HG02642 (cell line): ENCODE results near the gene SPIRE2.
"Not testable (repeated sequence)": the region's sequence is repeated elsewhere in the genome, so short reads cannot be mapped to it uniquely, and the experiment has no call there.

Source experiments
- ATAC-seq: cut with Tn5 transposase; IDR thresholded peaks from one replicate; pipeline ENCODE4 v1.9.1; 2021; ENCODE audit warnings: mild to moderate bottlenecking; ENCODE audit not compliant: unreplicated experiment, poor library complexity

SPIRE2 gene

GRCh38 chr16:89833664-89834363, 5.5 kb downstream of the SPIRE2 start:
- not testable (repeated sequence) for ATAC-seq

GRCh38 chr16:89834813-89835363, 6.6 kb downstream of the SPIRE2 start:
- ATAC-seq, result not testable (repeated sequence)

GRCh38 chr16:89836484-89836883, 8.2 kb downstream of the SPIRE2 start:
- not testable (repeated sequence) for ATAC-seq

- no peak for ATAC-seq
These were observed 8.8 kb downstream of the SPIRE2 start for GRCh38 chr16:89837014-89837546.

- no peak for ATAC-seq
These were observed 13.0 kb downstream of the SPIRE2 start for GRCh38 chr16:89841275-89841674.

- no peak for ATAC-seq
These were observed 14.5 kb downstream of the SPIRE2 start for GRCh38 chr16:89842471-89843408.

GRCh38 chr16:89843409-89844350, 15.4 kb downstream of the SPIRE2 start:
- no peak for ATAC-seq

- no peak for ATAC-seq
These were observed 16.6 kb downstream of the SPIRE2 start for GRCh38 chr16:89844739-89845339.

- ATAC-seq, result no peak
These were observed 17.1 kb downstream of the SPIRE2 start for GRCh38 chr16:89845417-89845816.

GRCh38 chr16:89847051-89847939, 19.0 kb downstream of the SPIRE2 start:
- ATAC-seq, result no peak

GRCh38 chr16:89847940-89848297, 19.6 kb downstream of the SPIRE2 start:
- no peak for ATAC-seq

GRCh38 chr16:89848974-89849373, 20.7 kb downstream of the SPIRE2 start:
- ATAC-seq, result no peak

GRCh38 chr16:89853306-89853993, 25.2 kb downstream of the SPIRE2 start:
- no peak for ATAC-seq

GRCh38 chr16:89855301-89855945, 27.1 kb downstream of the SPIRE2 start:
- ATAC-seq, result no peak

- no peak for ATAC-seq
These were observed 27.7 kb downstream of the SPIRE2 start for GRCh38 chr16:89855986-89856385.

GRCh38 chr16:89858973-89859614, 30.8 kb downstream of the SPIRE2 start:
- ATAC-seq, result no peak

GRCh38 chr16:89859615-89860007, 31.3 kb downstream of the SPIRE2 start:
- ATAC-seq, result no peak
